Gastrocnemius medialis (tissue), 4 donors: Measurements from ENCODE around the gene TGFBR3L.

Experiments
- POLR2A ChIP-seq, 2 donors: fragments of 450-650 bp; IDR thresholded peaks; one replicate each; pipeline ENCODE4 v1.6.1; 2017; ENCODE audit warnings: antibody characterized with exemption in 2 of 2, mild to moderate bottlenecking in 2 of 2, moderate library complexity in 2 of 2
- TF ChIP-seq, protein P1 (sequence below), 5 experiments: fragments of 450-650 bp in 3 of 5; fragments of 200-600 bp in 2 of 5; sonication (generic) in 2 of 5; IDR thresholded peaks in 4 of 5; conservative IDR thresholded peaks in 1 of 5; 1 replicate in 4 of 5; 2 replicates in 1 of 5; pipeline ENCODE4 v1.5.1; 2016 to 2019; ENCODE audit warnings: antibody characterized with exemption in 5 of 5, mild to moderate bottlenecking in 3 of 5, moderate library complexity in 3 of 5

DNA sequence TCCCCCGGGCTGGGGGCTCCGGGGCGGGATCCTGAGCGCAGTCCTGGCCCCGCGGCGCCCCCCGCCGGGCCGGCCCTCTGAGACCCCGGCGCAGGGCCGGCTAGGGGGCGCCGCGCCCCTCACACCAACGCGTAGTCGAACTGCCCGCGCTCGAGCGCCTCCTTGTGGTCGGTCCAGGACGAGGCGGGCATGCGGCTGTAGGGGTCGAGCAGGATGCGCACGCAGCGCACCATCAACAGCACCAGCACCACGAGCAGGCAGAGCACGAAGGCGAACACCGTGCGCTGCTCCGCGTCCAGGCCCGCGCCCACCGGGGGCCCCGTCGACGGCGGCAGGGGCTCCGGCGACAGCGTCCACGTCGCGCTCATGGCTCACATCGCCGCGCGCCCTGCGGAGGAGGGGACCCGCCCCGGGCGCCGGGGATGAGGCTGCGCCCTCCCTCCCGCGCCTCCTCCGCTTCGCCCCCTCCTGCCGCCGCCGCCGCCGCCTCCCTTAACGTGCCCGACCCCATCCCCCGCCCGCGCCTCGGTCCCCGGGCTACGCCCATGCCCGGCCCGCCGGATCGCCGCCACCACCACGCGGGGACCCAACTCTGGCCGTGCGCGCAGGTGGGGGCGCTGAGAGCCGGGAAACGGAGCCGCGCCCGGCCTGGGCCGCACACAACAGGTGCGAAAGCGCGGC is 10.7 kb downstream of the TGFBR3L start:
- TF ChIP-seq, protein P1, sequence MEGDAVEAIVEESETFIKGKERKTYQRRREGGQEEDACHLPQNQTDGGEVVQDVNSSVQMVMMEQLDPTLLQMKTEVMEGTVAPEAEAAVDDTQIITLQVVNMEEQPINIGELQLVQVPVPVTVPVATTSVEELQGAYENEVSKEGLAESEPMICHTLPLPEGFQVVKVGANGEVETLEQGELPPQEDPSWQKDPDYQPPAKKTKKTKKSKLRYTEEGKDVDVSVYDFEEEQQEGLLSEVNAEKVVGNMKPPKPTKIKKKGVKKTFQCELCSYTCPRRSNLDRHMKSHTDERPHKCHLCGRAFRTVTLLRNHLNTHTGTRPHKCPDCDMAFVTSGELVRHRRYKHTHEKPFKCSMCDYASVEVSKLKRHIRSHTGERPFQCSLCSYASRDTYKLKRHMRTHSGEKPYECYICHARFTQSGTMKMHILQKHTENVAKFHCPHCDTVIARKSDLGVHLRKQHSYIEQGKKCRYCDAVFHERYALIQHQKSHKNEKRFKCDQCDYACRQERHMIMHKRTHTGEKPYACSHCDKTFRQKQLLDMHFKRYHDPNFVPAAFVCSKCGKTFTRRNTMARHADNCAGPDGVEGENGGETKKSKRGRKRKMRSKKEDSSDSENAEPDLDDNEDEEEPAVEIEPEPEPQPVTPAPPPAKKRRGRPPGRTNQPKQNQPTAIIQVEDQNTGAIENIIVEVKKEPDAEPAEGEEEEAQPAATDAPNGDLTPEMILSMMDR (IDR thresholded peaks at IDR 0.05 in 4 of 5, conservative IDR thresholded peaks at IDR 0.05 in 1 of 5): peak; percentile 61 to 84 (median 66)
- TF ChIP-seq POLR2A (IDR thresholded peaks at IDR 0.05): no peak
